Astrocyte (in vitro differentiated cells and primary cell): ENCODE measurements around the gene PGS1. TPM values are rescaled to one million over a fixed set of nuclear protein-coding genes. Genes with fewer than 3 reads are reported as not detected.

Experiments used
- DNase-seq: peaks from one replicate; pipeline ENCODE4 v3.0.0-alpha.2; 2010; ENCODE audit warnings: low read depth
- FAIRE-seq: peaks from 2 replicates; lab custom pipeline; 2011; peaks lifted over from hg19 to GRCh38; lab: Jason Lieb, UNC
- H2AFZ ChIP-seq: 2 replicates; pipeline ENCODE4 v1.6.0; 2012; ENCODE audit warnings: low read depth, low read length, inconsistent platforms
- H3K27ac ChIP-seq: 2 replicates; pipeline ENCODE4 v1.5.1; 2011; ENCODE audit warnings: low read depth, low read length, inconsistent platforms
- H3K27me3 ChIP-seq: 2 replicates; pipeline ENCODE4 v1.6.0; 2011; ENCODE audit warnings: low read length, inconsistent platforms; ENCODE audit not compliant: insufficient read depth
- H3K36me3 ChIP-seq: 2 replicates; pipeline ENCODE4 v1.5.1; 2011; ENCODE audit warnings: low read length, inconsistent platforms; ENCODE audit not compliant: insufficient read depth
- H3K4me1 ChIP-seq: 2 replicates; pipeline ENCODE4 v1.5.1; 2011; ENCODE audit warnings: low read length, inconsistent platforms; ENCODE audit not compliant: insufficient read depth
- H3K4me2 ChIP-seq: 2 replicates; pipeline ENCODE4 v1.6.0; 2012; ENCODE audit warnings: low read length, inconsistent platforms
- H3K4me3 ChIP-seq: 2 replicates; pipeline ENCODE4 v1.5.1; 2011; ENCODE audit warnings: low read depth, mild to moderate bottlenecking, low read length, inconsistent platforms; ENCODE audit not compliant: insufficient read depth
- H3K79me2 ChIP-seq: 2 replicates; pipeline ENCODE4 v1.6.0; 2012; ENCODE audit warnings: mild to moderate bottlenecking, low read length, inconsistent platforms; ENCODE audit not compliant: insufficient read depth
- H3K9ac ChIP-seq: 2 replicates; pipeline ENCODE4 v1.6.0; 2012; ENCODE audit warnings: mild to moderate bottlenecking, low read length, inconsistent platforms
- H3K9me3 ChIP-seq: 2 replicates; pipeline ENCODE4 v1.5.1; 2012; ENCODE audit warnings: low read depth, mild to moderate bottlenecking, low read length, inconsistent platforms; ENCODE audit not compliant: insufficient read depth
- H4K20me1 ChIP-seq: 2 replicates; pipeline ENCODE4 v1.6.0; 2012; ENCODE audit warnings: low read length, inconsistent platforms; ENCODE audit not compliant: insufficient read depth
- H3K27ac Mint-ChIP-seq: one replicate; pipeline ENCODE4 v1.8.0; 2021; ENCODE audit warnings: mild to moderate bottlenecking, mixed read lengths; ENCODE audit not compliant: unreplicated experiment
- H3K27me3 Mint-ChIP-seq: one replicate; pipeline ENCODE4 v1.8.0; 2021; ENCODE audit warnings: low read depth, mixed read lengths; ENCODE audit not compliant: unreplicated experiment
- H3K36me3 Mint-ChIP-seq: one replicate; pipeline ENCODE4 v1.8.0; 2021; ENCODE audit warnings: low read depth, mixed read lengths; ENCODE audit not compliant: unreplicated experiment
- H3K4me1 Mint-ChIP-seq: one replicate; pipeline ENCODE4 v1.8.0; 2021; ENCODE audit warnings: low read depth, mixed read lengths; ENCODE audit not compliant: unreplicated experiment
- H3K4me3 Mint-ChIP-seq: one replicate; pipeline ENCODE4 v1.8.0; 2021; ENCODE audit warnings: mild to moderate bottlenecking, moderate library complexity, mixed read lengths; ENCODE audit not compliant: unreplicated experiment
- H3K9me3 Mint-ChIP-seq: one replicate; pipeline ENCODE4 v1.8.0; 2021; ENCODE audit warnings: mild to moderate bottlenecking, mixed read lengths; ENCODE audit not compliant: unreplicated experiment
- CTCF ChIP-seq: IDR thresholded peaks from 2 replicates; pipeline ENCODE4 v1.5.1; 2011; ENCODE audit warnings: low read depth, mild to moderate bottlenecking, inconsistent platforms, low read length, moderate library complexity; ENCODE audit not compliant: insufficient read depth
- EZH2 ChIP-seq: IDR thresholded peaks from 2 replicates; pipeline ENCODE4 v1.6.1; 2012; ENCODE audit warnings: mild to moderate bottlenecking, low read length, inconsistent platforms; ENCODE audit not compliant: insufficient read depth
- total RNA-seq: library from RNA; stranded (reverse); gene quantifications from 2 replicates; pipeline ENCODE4 v1.2.1, GENCODE V29; 2021

The PGS1 gene
- total RNA-seq, 1 donor from 2014 or later = 32.0 TPM

- peaks cover 66% of the 10 kb centered on the region for H4K20me1 ChIP-seq
- H2AFZ ChIP-seq = no peak overlapping the region
- no peaks in the 10 kb centered on the region for H3K9me3 ChIP-seq
- peak overlapping the region; percentile 12 for H3K9ac ChIP-seq
- FAIRE-seq (no peak), DNase-seq (peak; percentile 76)
- H3K27ac ChIP-seq = peak overlapping the region; percentile 47
- peak overlapping the region; percentile 58 for H3K4me2 ChIP-seq
- peaks cover 49% of the 10 kb centered on the region for H3K4me1 Mint-ChIP-seq
- H3K36me3 Mint-ChIP-seq = peaks cover 35% of the 10 kb centered on the region
- peaks cover 59% of the 10 kb centered on the region for H3K79me2 ChIP-seq
- TF ChIP-seq CTCF = no peak
- no peak for TF ChIP-seq EZH2
- peaks cover 26% of the 10 kb centered on the region for H3K36me3 ChIP-seq
- peaks cover 8% of the 10 kb centered on the region for H3K4me1 ChIP-seq
- H3K27me3 ChIP-seq = no peaks in the 10 kb centered on the region
- H3K4me3 ChIP-seq = no peak overlapping the region
- H3K9me3 Mint-ChIP-seq = no peaks in the 10 kb centered on the region
- peak overlapping the region; percentile 62 for H3K4me3 Mint-ChIP-seq
- no peaks in the 10 kb centered on the region for H3K27me3 Mint-ChIP-seq
- H3K27ac Mint-ChIP-seq = peak overlapping the region; percentile 47
Measured at GRCh38 chr17:78397681-78398101, 19.2 kb downstream of the PGS1 start.

GRCh38 chr17:78398390-78398789 lies 19.9 kb downstream of the PGS1 start:
- FAIRE-seq = no peak
- no peak for DNase-seq
- Histone ChIP-seq H3K79me2 (peaks cover 53% of the 10 kb centered on the region), H3K9me3 (no peaks in the 10 kb centered on the region), H3K27ac (no peak overlapping the region), H3K4me2 (no peak overlapping the region), H3K4me1 (peaks cover 8% of the 10 kb centered on the region), H3K4me3 (no peak overlapping the region), H3K27me3 (no peaks in the 10 kb centered on the region), H4K20me1 (peaks cover 71% of the 10 kb centered on the region), H3K9ac (no peak overlapping the region), H3K36me3 (peaks cover 28% of the 10 kb centered on the region), H2AFZ (no peak overlapping the region)
- no peak for TF ChIP-seq EZH2
- TF ChIP-seq CTCF = no peak
- H3K36me3 Mint-ChIP-seq = peaks cover 38% of the 10 kb centered on the region
- H3K27me3 Mint-ChIP-seq = no peaks in the 10 kb centered on the region
- H3K27ac Mint-ChIP-seq = no peak overlapping the region
- no peak overlapping the region for H3K4me3 Mint-ChIP-seq
- H3K4me1 Mint-ChIP-seq = peaks cover 47% of the 10 kb centered on the region
- H3K9me3 Mint-ChIP-seq = no peaks in the 10 kb centered on the region

GRCh38 chr17:78399028-78399692 lies 20.7 kb downstream of the PGS1 start:
- Histone ChIP-seq H3K36me3 (peaks cover 28% of the 10 kb centered on the region), H3K27me3 (no peaks in the 10 kb centered on the region), H4K20me1 (peaks cover 67% of the 10 kb centered on the region), H3K9me3 (no peaks in the 10 kb centered on the region), H3K4me3 (no peak overlapping the region), H3K4me1 (peaks cover 8% of the 10 kb centered on the region), H3K9ac (no peak overlapping the region), H2AFZ (no peak overlapping the region), H3K27ac (no peak overlapping the region), H3K79me2 (peaks cover 52% of the 10 kb centered on the region), H3K4me2 (no peak overlapping the region)
- H3K36me3 Mint-ChIP-seq = peaks cover 40% of the 10 kb centered on the region
- H3K27ac Mint-ChIP-seq = no peak overlapping the region
- H3K4me1 Mint-ChIP-seq = peaks cover 44% of the 10 kb centered on the region
- H3K9me3 Mint-ChIP-seq = no peaks in the 10 kb centered on the region
- no peak overlapping the region for H3K4me3 Mint-ChIP-seq
- no peak for DNase-seq
- H3K27me3 Mint-ChIP-seq = no peaks in the 10 kb centered on the region
- FAIRE-seq = no peak
- TF ChIP-seq CTCF (no peak), EZH2 (no peak)
